Choroid plexus epithelial cell (primary cell): ENCODE measurements around the gene ADCY7.
A peak's percentile ranks its signal among the peaks of the same experiment; 100 is the strongest.

Source experiments
- DNase-seq: peaks from one replicate; pipeline ENCODE4 v3.0.0-alpha.2; 2010; ENCODE audit warnings: low read depth
- H3K4me3 ChIP-seq: 2 replicates; pipeline ENCODE4 v1.5.1; 2011; ENCODE audit warnings: low read depth, mild to moderate bottlenecking, control low read depth, low read length, moderate library complexity
- CTCF ChIP-seq: conservative IDR thresholded peaks from 2 replicates; pipeline ENCODE4 v1.5.1; 2011; ENCODE audit warnings: low read depth, mild to moderate bottlenecking, control low read depth, inconsistent platforms, low read length, moderate library complexity

The ADCY7 gene

GRCh38 chr16:50298075-50298460 is 31.7 kb downstream of the ADCY7 start:
- TF ChIP-seq CTCF: no peak
- no peak for DNase-seq
- no peak overlapping the region for H3K4me3 ChIP-seq

GRCh38 chr16:50298591-50299507 is 32.5 kb downstream of the ADCY7 start:
- DNase-seq: no peak
- no peak overlapping the region for H3K4me3 ChIP-seq
- TF ChIP-seq CTCF: no peak

- no peak for TF ChIP-seq CTCF
- no peak for DNase-seq
- H3K4me3 ChIP-seq: no peak overlapping the region
Measured at GRCh38 chr16:50299508-50300105, 33.3 kb downstream of the ADCY7 start.

- no peak for TF ChIP-seq CTCF
Measured at GRCh38 chr16:50300942-50301625, 34.7 kb downstream of the ADCY7 start.

GRCh38 chr16:50301626-50302471 is 35.5 kb downstream of the ADCY7 start:
- DNase-seq: peak; percentile 81
- no peak for TF ChIP-seq CTCF
- no peak overlapping the region for H3K4me3 ChIP-seq

More at GRCh38 chr16:50300942-50301625, 34.7 kb downstream of the ADCY7 start:
- H3K4me3 ChIP-seq: no peak overlapping the region
- no peak for DNase-seq

- no peak for TF ChIP-seq CTCF
- DNase-seq: no peak
- no peak overlapping the region for H3K4me3 ChIP-seq
Measured at GRCh38 chr16:50302472-50303005, 36.2 kb downstream of the ADCY7 start.
